Small intestine (tissue), 7 donors: ENCODE measurements around the gene GTPBP6. TPM values are rescaled to one million over a fixed set of nuclear protein-coding genes. Genes with fewer than 3 reads are reported as not detected.

ENCODE experiments used
- DNase-seq, 2 donors: peaks; one replicate each; pipeline versions ENCODE4 v3.0.0 to v3.0.0-alpha.2; 2013
- FAIRE-seq: peaks from 2 replicates; lab custom pipeline; 2012; peaks lifted over from hg19 to GRCh38; lab: Jason Lieb, UNC
- H3K27ac ChIP-seq, 3 donors: one replicate each; pipeline ENCODE4 v1.5.1; 2013; ENCODE audit warnings: low read length in 2 of 3, mild to moderate bottlenecking in 2 of 3, control low read depth in 1 of 3, inconsistent platforms in 1 of 3, low read depth in 1 of 3, moderate library complexity in 1 of 3
- H3K27me3 ChIP-seq, 3 donors: one replicate each; pipeline ENCODE4 v1.6.1; 2013; ENCODE audit warnings: low read length in 3 of 3, inconsistent platforms in 1 of 3; ENCODE audit not compliant: control insufficient read depth in 3 of 3, insufficient read depth in 3 of 3
- H3K36me3 ChIP-seq, 3 donors: one replicate each; pipeline ENCODE4 v1.6.1; 2013; ENCODE audit warnings: low read length in 3 of 3, inconsistent platforms in 1 of 3, low read depth in 1 of 3, mild to moderate bottlenecking in 1 of 3, moderate library complexity in 1 of 3; ENCODE audit not compliant: control insufficient read depth in 3 of 3, insufficient read depth in 2 of 3
- H3K4me1 ChIP-seq, 3 donors: one replicate each; pipeline ENCODE4 v1.6.1; 2013; ENCODE audit warnings: low read length in 2 of 3, inconsistent platforms in 1 of 3, low read depth in 1 of 3, mild to moderate bottlenecking in 1 of 3, moderate library complexity in 1 of 3; ENCODE audit not compliant: control insufficient read depth in 3 of 3, insufficient read depth in 2 of 3
- H3K4me3 ChIP-seq, 3 donors: one replicate each; pipeline ENCODE4 v1.5.1; 2013; ENCODE audit warnings: low read length in 3 of 3, control low read depth in 1 of 3, inconsistent platforms in 1 of 3, low read depth in 1 of 3, mild to moderate bottlenecking in 1 of 3, moderate library complexity in 1 of 3
- H3K9me3 ChIP-seq, 2 donors: one replicate each; pipeline ENCODE4 v1.6.1; 2013; ENCODE audit warnings: low read depth in 1 of 2, low read length in 1 of 2; ENCODE audit not compliant: control insufficient read depth in 2 of 2, insufficient read depth in 1 of 2
- WGBS, 3 donors: extraction: QIAGEN DNeasy Blood & Tissue Kit; methylation state at CpG; one replicate each; pipeline ENCODE4 v1.1.7; 2013; 5-methylcytosine and 5-hydroxymethylcytosine counted together
- polyA plus RNA-seq, 4 donors: library from polyadenylated mRNA; stranded (reverse) in 3 of 4; unstranded in 1 of 4; fragments of 200-250 nt in 3 of 4; fragments of 120-200 nt in 1 of 4; gene quantifications; one replicate each; pipeline versions ENCODE4 v1.2.1 to v1.2.3, GENCODE V29; 2013
- donor health status: healthy with polysubstance abuse.
- donor health status: control.
- donor health status: control.
- donor health status: Bipolar disorder and iron deficiency.
- donor health status: healthy.

The GTPBP6 gene
- polyA plus RNA-seq, 4 donors: 34.9 to 69.7 (median 44.8) TPM

GRCh38 chrX:349196-349595, 30.6 kb upstream of the GTPBP6 start:
- Histone ChIP-seq H3K4me1 (no peaks in the 10 kb centered on the region), H3K9me3 (peaks cover 0 to 55% of the 10 kb centered on the region in 2 donors), H3K4me3 (no peak overlapping the region), H3K27ac (no peak overlapping the region), H3K36me3 (peaks cover 0 to 23% (median 0%) of the 10 kb centered on the region in 3 donors), H3K27me3 (no peaks in the 10 kb centered on the region)
- FAIRE-seq (no peak), DNase-seq (no peak)
- 88 to 96% (median 95%) methylated on average over 18 of the region's 18 CpGs for WGBS, 3 donors

- FAIRE-seq: no peak
- Histone ChIP-seq H3K9me3 (peaks cover 0 to 55% of the 10 kb centered on the region in 2 donors), H3K27ac (no peak overlapping the region), H3K36me3 (peaks cover 0 to 23% (median 0%) of the 10 kb centered on the region in 3 donors), H3K27me3 (no peaks in the 10 kb centered on the region), H3K4me1 (no peaks in the 10 kb centered on the region), H3K4me3 (no peak overlapping the region)
- no peak for DNase-seq
- 77 to 81% (median 78%) methylated on average over 11 of the region's 11 CpGs for WGBS, 3 donors
Measured at GRCh38 chrX:348461-349117, 30.0 kb upstream of the GTPBP6 start.

DNA sequence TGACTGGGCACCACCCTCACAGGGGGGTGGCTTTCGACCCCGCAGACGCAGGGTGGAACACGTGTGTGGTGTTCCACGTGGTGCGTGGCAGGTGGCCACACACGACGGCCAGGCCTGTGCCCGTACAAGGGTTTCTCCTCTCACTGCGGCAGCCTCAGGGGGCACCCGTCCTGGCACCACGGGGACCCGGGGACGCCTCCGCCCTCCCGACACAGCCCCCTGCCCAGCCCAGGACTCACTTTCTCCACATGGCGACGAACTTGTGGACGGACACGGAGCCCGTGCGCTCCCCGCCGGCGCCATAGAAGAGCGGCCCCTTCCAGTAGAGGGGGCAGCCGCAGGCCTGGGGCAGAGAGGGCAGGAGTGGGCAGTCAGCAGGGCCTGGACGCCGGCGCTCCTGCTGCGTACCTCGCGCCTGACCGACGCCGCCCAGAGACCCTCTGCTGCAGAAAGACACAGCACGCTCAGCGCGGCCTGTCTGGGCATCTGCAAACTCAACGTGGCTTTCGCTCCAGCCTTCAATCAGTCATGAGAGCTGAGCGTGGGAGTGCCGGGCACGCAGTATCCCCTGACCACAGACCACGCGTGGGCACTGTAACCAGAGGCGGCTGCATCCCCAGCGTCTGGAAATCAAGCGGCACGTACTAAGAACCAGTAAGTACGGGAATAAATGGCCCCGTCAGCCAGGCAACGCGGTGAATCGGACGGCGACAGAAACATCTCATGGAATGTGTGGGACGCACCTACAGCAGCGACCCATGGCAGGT, 28.9 kb upstream of the GTPBP6 start:
- FAIRE-seq (no peak), DNase-seq (no peak)
- Histone ChIP-seq H3K9me3 (peaks cover 0 to 52% of the 10 kb centered on the region in 2 donors), H3K27ac (no peak overlapping the region), H3K4me3 (no peak overlapping the region), H3K4me1 (no peaks in the 10 kb centered on the region), H3K36me3 (peaks cover 0 to 20% (median 0%) of the 10 kb centered on the region in 3 donors), H3K27me3 (no peaks in the 10 kb centered on the region)
- 96 to 98% (median 97%) methylated on average over 57 to 59 of the region's 59 CpGs for whole genome bisulfite sequencing, 3 donors

DNA sequence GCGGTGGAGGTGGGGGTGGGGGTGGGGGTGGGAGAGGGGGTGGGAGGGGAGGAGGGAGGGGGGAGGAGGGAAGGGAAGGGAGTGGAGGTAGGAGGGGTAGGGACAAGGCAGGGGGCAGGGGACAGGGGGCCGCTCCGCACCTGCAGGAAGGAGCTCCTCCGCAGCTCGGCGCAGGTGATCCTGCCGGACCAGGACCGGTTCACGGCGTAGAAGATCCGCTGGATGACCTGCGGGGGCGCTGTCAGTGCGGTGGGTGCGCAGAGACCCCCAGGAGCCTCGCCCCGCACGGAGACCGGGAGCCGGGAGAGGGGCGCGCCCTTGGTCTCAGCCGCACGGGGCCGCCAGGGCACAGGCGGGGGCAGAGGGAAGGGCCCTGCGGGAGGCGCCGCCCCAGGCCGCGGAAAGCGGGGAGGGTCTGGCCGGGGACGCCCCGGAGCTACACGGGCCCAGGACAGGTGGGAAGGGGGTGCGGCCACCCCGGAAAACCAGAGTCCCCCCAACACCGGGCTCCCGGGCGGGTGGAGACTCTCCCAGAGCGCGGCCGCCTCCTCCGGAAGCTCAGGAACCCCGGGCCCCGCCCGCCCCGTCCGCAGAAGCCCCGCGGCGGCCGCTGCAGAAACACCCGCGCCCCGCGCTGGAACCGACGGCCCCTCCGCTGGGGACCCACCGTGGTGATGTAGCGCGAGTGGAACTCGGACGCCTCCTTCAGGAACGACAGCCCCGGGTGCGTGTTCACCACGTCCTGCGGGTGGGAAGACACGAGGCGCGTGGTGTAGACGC, 27.6 kb upstream of the GTPBP6 start:
- H3K27me3 ChIP-seq: no peaks in the 10 kb centered on the region
- no peaks in the 10 kb centered on the region for H3K4me1 ChIP-seq
- no peak overlapping the region for H3K4me3 ChIP-seq
- FAIRE-seq (no peak), DNase-seq (no peak)
- no peak overlapping the region for H3K27ac ChIP-seq
- H3K36me3 ChIP-seq: peaks cover 0 to 17% (median 0%) of the 10 kb centered on the region in 3 donors
- WGBS, 3 donors: 95 to 97% (median 96%) methylated on average over 52 to 75 of the region's 75 CpGs
- H3K9me3 ChIP-seq: peaks cover 2 to 54% of the 10 kb centered on the region in 2 donors

DNA sequence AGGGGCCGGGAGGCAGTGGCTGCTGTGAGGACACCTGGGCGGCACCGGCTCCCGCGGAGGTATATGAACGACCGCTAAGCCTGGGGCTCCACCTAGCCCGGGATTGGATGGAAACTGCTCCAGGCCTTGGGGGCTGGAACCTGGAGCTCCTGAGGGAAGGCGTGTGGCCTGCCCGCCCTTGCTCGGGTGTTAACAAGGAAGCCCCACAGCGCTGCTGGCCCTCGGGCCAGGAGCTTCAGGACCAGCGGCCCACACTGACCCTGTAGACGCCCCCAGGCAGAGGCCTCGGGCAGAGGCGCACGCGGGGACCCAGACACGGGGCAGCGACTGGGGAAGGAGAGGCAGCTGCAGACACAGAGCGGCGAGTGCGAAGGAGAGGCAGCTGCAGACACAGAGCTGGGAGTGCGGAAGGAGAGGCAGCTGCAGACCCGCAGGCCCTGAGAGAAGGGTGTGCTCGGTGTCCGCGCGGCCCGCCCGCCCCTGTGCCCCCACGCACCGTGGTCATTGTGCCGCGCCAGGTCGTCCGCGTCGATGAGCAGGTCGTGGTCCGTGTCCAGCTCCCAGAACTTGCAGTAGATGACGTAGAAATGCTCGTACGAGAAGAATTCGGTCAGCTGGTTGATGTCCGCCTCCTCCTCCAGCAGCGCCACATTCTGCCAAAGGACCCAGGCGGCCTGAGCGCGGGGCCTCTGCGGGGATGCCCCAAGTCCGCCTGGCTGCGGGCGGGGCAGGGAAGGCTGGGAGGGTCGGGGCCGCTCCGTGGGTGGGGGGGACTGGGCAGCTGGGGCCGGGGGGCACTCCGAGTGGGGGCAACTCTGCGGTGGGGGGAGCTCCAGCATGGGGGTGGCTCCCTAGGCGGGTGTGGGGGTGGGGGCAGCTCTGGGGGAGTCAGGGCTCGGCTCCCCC, 26.7 kb upstream of the GTPBP6 start:
- DNase-seq: no peak
- no peak for FAIRE-seq
- peaks cover 0 to 17% (median 0%) of the 10 kb centered on the region in 3 donors for H3K36me3 ChIP-seq
- peaks cover 2 to 45% of the 10 kb centered on the region in 2 donors for H3K9me3 ChIP-seq
- H3K27me3 ChIP-seq: no peaks in the 10 kb centered on the region
- H3K27ac ChIP-seq: no peak overlapping the region
- H3K4me3 ChIP-seq: no peak overlapping the region
- no peaks in the 10 kb centered on the region for H3K4me1 ChIP-seq
- WGBS, 3 donors: 96 to 97% (median 96%) methylated on average over 53 to 63 of the region's 63 CpGs

GRCh38 chrX:344371-344901, 25.8 kb upstream of the GTPBP6 start:
- Histone ChIP-seq H3K4me3 (no peak overlapping the region), H3K27ac (no peak overlapping the region), H3K36me3 (peaks cover 0 to 17% (median 0%) of the 10 kb centered on the region in 3 donors), H3K27me3 (no peaks in the 10 kb centered on the region), H3K9me3 (peaks cover 2 to 38% of the 10 kb centered on the region in 2 donors), H3K4me1 (no peaks in the 10 kb centered on the region)
- no peak for FAIRE-seq
- WGBS, 3 donors: 97 to 98% (median 97%) methylated on average over 47 of the region's 47 CpGs
- DNase-seq: no peak

DNA sequence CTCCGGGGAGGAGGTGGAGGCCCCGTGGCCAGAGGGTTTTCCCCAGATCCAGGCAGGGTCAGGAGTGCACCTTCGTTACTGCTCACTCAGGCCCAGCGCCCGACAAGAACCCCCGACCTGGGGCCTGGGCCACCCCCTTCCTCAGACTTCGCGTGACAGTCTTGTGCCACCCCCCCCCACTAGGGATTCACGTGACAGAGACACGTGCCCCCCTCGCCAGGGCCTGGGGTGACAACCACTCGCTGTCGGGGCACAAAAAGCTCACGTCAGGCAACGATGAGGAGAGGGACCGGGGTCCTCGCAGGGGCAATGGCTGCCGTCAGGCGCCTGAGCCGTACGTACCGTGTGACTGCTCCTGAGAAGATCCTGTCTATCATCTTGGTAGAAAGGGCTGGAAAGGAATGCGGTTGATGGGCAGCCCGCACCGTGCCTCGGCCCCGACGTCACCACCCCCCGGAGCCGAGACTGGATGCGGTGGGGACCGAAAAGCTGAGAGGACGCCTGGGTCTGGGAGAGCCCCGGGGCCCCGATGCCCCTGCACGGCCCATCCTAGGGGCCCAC, 23.0 kb upstream of the GTPBP6 start:
- no peak overlapping the region for H3K27ac ChIP-seq
- no peaks in the 10 kb centered on the region for H3K4me1 ChIP-seq
- H3K27me3 ChIP-seq: no peaks in the 10 kb centered on the region
- DNase-seq (no peak), FAIRE-seq (no peak)
- peaks cover 2 to 33% of the 10 kb centered on the region in 2 donors for H3K9me3 ChIP-seq
- H3K36me3 ChIP-seq: peaks cover 0 to 29% (median 0%) of the 10 kb centered on the region in 3 donors
- WGBS, 3 donors: 96 to 97% (median 96%) methylated on average over 33 to 36 of the region's 36 CpGs
- no peak overlapping the region for H3K4me3 ChIP-seq
